Osteocyte (in vitro differentiated cells): ENCODE data around the gene RIT2. TPM values are rescaled to one million over a fixed set of nuclear protein-coding genes. Genes with fewer than 3 reads are reported as not detected.

Source experiments
- DNase-seq: peaks from one replicate; pipeline ENCODE4 v3.0.0; 2021; ENCODE audit warnings: mixed read lengths; ENCODE audit not compliant: unreplicated experiment; ENCODE audit errors: extremely low spot score
- H3K27ac Mint-ChIP-seq: one replicate; pipeline ENCODE4 v1.8.0; 2021; ENCODE audit warnings: mild to moderate bottlenecking, mixed read lengths; ENCODE audit not compliant: unreplicated experiment
- H3K27me3 Mint-ChIP-seq: one replicate; pipeline ENCODE4 v1.8.0; 2021; ENCODE audit warnings: mixed read lengths; ENCODE audit not compliant: unreplicated experiment
- H3K36me3 Mint-ChIP-seq: one replicate; pipeline ENCODE4 v1.8.0; 2021; ENCODE audit warnings: mixed read lengths; ENCODE audit not compliant: unreplicated experiment
- H3K4me1 Mint-ChIP-seq: one replicate; pipeline ENCODE4 v1.8.0; 2021; ENCODE audit warnings: mixed read lengths; ENCODE audit not compliant: unreplicated experiment
- H3K4me3 Mint-ChIP-seq: one replicate; pipeline ENCODE4 v1.8.0; 2021; ENCODE audit warnings: mild to moderate bottlenecking, moderate library complexity, mixed read lengths; ENCODE audit not compliant: unreplicated experiment
- H3K9me3 Mint-ChIP-seq: one replicate; pipeline ENCODE4 v1.8.0; 2021; ENCODE audit warnings: mixed read lengths; ENCODE audit not compliant: unreplicated experiment
- CTCF ChIP-seq: fragments of 200-600 bp; sonication (generic); IDR thresholded peaks from 2 replicates; pipeline ENCODE4 v1.5.0; 2021; ENCODE audit warnings: antibody characterized with exemption, mild to moderate bottlenecking, moderate library complexity
- total RNA-seq: library from RNA; stranded (reverse); gene quantifications from 2 replicates; pipeline ENCODE4 v1.2.1, GENCODE V29; 2021

The RIT2 gene
- total RNA-seq, 1 donor from 2014 or later: not detected

- no peak overlapping the region for H3K4me3 Mint-ChIP-seq
- H3K4me1 Mint-ChIP-seq: no peaks in the 10 kb centered on the region
- DNase-seq: no peak
- no peak for TF ChIP-seq CTCF
- H3K27ac Mint-ChIP-seq: no peak overlapping the region
- H3K27me3 Mint-ChIP-seq: no peaks in the 10 kb centered on the region
- H3K9me3 Mint-ChIP-seq: no peaks in the 10 kb centered on the region
- no peaks in the 10 kb centered on the region for H3K36me3 Mint-ChIP-seq
These were observed 223.8 kb downstream of the RIT2 start for GRCh38 chr18:42891705-42892104.

GRCh38 chr18:42883169-42883568 is 232.3 kb downstream of the RIT2 start:
- no peaks in the 10 kb centered on the region for H3K4me1 Mint-ChIP-seq
- no peak overlapping the region for H3K27ac Mint-ChIP-seq
- no peaks in the 10 kb centered on the region for H3K36me3 Mint-ChIP-seq
- no peak for TF ChIP-seq CTCF
- no peak for DNase-seq
- H3K4me3 Mint-ChIP-seq: no peak overlapping the region
- H3K9me3 Mint-ChIP-seq: no peaks in the 10 kb centered on the region
- no peaks in the 10 kb centered on the region for H3K27me3 Mint-ChIP-seq

GRCh38 chr18:42882122-42882521 is 233.4 kb downstream of the RIT2 start:
- no peak for TF ChIP-seq CTCF
- DNase-seq: no peak
- Mint-ChIP-seq H3K27ac (no peak overlapping the region), H3K4me1 (no peaks in the 10 kb centered on the region), H3K9me3 (no peaks in the 10 kb centered on the region), H3K27me3 (no peaks in the 10 kb centered on the region), H3K36me3 (no peaks in the 10 kb centered on the region), H3K4me3 (no peak overlapping the region)

GRCh38 chr18:42872838-42873237 is 242.6 kb downstream of the RIT2 start:
- Mint-ChIP-seq H3K36me3 (no peaks in the 10 kb centered on the region), H3K27me3 (peaks cover 6% of the 10 kb centered on the region), H3K9me3 (no peaks in the 10 kb centered on the region), H3K4me1 (no peaks in the 10 kb centered on the region), H3K27ac (no peak overlapping the region), H3K4me3 (no peak overlapping the region)
- DNase-seq: no peak
- no peak for TF ChIP-seq CTCF

- H3K4me1 Mint-ChIP-seq: no peaks in the 10 kb centered on the region
- no peak overlapping the region for H3K27ac Mint-ChIP-seq
- H3K9me3 Mint-ChIP-seq: no peaks in the 10 kb centered on the region
- H3K36me3 Mint-ChIP-seq: no peaks in the 10 kb centered on the region
- no peak for DNase-seq
- no peak overlapping the region for H3K4me3 Mint-ChIP-seq
- no peaks in the 10 kb centered on the region for H3K27me3 Mint-ChIP-seq
- TF ChIP-seq CTCF: no peak
These were observed 250.6 kb downstream of the RIT2 start for GRCh38 chr18:42864876-42865275.
